Activated effector memory CD4-positive, alpha-beta T cell treated with anti-CD3 and anti-CD28 coated beads, Interleukin-2, amount 50 U/mL, for 16 hours (primary cell): ENCODE results near the gene PLEKHA7.
"Not testable (repeated sequence)": the region's sequence is repeated elsewhere in the genome, so short reads cannot be mapped to it uniquely, and the experiment has no call there.

Experiments
- DNase-seq: peaks from one replicate; pipeline ENCODE4 v3.0.0-alpha.2; 2020

The PLEKHA7 gene, protein sequence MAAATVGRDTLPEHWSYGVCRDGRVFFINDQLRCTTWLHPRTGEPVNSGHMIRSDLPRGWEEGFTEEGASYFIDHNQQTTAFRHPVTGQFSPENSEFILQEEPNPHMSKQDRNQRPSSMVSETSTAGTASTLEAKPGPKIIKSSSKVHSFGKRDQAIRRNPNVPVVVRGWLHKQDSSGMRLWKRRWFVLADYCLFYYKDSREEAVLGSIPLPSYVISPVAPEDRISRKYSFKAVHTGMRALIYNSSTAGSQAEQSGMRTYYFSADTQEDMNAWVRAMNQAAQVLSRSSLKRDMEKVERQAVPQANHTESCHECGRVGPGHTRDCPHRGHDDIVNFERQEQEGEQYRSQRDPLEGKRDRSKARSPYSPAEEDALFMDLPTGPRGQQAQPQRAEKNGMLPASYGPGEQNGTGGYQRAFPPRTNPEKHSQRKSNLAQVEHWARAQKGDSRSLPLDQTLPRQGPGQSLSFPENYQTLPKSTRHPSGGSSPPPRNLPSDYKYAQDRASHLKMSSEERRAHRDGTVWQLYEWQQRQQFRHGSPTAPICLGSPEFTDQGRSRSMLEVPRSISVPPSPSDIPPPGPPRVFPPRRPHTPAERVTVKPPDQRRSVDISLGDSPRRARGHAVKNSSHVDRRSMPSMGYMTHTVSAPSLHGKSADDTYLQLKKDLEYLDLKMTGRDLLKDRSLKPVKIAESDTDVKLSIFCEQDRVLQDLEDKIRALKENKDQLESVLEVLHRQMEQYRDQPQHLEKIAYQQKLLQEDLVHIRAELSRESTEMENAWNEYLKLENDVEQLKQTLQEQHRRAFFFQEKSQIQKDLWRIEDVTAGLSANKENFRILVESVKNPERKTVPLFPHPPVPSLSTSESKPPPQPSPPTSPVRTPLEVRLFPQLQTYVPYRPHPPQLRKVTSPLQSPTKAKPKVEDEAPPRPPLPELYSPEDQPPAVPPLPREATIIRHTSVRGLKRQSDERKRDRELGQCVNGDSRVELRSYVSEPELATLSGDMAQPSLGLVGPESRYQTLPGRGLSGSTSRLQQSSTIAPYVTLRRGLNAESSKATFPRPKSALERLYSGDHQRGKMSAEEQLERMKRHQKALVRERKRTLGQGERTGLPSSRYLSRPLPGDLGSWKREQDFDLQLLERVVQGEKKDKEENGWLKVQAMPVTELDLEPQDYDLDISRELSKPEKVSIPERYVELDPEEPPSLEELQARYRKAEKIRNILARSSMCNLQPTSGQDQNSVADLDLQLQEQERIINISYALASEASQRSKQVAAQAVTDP

DNA sequence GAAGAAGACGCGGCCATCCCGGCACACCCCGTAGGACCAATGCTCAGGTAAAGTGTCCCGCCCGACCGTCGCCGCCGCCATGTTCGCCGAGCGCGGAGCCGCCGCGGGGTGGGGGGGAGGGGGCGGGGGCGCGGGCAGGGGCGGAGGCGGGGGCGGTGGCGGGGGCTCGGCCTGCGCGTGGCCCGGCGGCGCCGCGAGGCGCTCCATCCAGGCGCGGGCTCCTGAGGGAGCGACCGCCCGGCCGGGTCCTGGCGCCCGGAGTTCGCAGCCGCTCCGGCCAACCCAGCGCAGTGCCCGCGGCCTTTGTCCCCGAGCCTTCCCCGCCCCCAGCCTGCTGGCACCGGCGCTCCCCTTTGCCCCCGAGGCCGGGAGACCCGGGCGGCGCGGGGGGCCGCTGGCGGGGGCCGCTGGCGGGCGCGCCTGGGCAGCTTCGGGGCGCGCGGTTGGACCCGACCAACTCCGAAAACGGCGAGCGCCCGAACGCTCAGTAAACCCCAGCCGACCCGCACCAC lies at the start of gene PLEKHA7:
Gene PLEKHA7, minus strand, starts transcription at position 94 of the 512 bp plus-strand sequence. Its CDS starts 13 bp downstream, at position 81.
- no peak for DNase-seq

DNA sequence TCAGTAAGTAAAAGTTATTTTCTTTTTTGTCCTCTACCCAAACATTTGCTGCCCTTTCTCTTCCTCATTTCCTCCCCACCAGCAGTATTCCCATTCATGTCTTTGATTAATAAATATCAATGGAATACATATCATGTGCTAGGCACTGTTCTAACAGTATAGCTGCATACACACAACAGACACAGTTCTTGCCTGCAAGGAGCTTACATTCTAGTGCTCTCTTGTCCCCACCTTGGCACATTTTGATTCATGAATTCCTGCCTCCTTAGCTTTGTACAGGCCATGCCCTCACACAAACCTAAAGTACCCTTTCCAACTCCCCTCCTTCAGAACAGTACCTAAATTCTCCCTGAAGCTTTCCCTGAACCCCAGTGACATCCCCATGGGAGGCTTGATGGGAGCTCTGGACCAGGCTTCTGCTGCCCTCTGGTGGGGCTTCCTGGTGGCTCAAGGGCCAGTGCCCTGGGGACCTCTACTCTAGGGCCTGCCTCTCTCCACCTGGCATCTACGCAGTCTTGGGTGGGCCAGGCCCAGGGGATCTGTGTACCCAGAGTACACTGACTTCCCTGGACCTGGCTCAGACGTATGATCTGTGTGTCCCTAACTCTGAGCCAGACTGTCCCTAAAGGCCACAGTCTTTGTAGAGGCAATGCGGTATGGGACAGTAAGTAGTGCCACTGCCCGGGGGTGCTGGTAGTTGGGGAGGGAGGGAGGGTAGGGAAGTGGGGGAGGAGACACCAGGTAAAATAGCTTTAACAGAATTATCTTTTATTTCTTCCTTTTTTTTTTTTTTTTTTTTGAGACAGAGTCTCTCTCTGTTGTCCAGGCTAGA lies 49.2 kb upstream of the PLEKHA7 start:
- DNase-seq: peak; percentile 79

DNA sequence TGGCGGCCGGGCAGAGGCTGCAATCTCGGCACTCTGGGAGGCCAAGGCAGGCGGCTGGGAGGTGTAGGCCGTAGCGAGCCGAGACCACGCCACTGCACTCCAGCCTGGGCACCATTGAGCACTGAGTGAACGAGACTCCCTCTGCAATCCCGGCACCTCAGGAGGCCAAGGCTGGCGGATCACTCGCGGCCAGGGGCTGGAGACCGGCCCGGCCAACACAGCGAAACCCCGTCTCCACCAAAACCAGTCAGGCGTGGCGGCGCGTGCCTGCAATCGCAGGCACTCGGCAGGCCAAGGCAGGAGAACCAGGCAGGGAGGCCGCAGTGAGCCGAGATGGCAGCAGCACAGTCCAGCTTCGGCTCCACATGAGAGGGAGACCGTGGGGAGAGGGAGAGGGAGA lies 36.9 kb upstream of the PLEKHA7 start:
- not testable (repeated sequence) for DNase-seq

DNA sequence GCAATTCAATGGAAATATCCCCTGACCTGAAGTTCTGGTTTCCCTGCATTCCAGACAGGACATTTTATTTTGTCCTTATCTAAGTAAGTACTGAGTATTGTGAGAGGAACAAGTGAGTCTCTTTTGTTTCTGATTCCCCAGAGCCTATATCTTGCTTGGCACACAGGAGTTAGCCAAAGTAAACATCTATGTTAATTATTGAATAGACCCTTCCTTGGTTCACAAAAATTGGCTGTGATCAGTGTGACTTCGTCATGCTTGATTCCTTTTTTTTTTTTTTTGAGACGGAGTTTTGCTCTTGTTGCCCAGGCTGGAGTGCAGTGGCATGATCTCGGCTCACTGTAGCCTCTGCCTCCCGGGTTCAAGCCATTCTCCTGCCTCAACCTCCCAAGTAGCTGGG lies 34.3 kb upstream of the PLEKHA7 start:
- DNase-seq: not testable (repeated sequence)

DNA sequence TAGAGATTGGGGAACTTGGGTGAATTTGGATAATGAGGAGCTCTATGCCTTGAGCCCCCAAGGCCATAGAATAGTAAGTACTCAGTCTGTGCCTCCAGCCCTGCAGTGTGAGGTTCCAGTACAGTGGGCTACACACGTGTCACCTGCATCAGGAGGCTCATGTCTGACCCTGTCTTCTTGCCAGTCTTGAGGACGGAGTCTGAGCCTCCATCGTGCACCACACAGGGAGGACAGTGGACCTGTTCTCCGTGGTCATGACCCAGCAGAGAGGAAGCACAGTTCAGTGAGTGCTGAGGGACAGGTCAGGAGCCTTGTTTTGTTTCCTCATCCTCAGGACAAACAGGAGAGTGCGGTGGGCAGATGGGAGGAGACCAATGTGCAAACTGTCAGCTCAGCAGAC lies 32.5 kb upstream of the PLEKHA7 start:
- no peak for DNase-seq

DNA sequence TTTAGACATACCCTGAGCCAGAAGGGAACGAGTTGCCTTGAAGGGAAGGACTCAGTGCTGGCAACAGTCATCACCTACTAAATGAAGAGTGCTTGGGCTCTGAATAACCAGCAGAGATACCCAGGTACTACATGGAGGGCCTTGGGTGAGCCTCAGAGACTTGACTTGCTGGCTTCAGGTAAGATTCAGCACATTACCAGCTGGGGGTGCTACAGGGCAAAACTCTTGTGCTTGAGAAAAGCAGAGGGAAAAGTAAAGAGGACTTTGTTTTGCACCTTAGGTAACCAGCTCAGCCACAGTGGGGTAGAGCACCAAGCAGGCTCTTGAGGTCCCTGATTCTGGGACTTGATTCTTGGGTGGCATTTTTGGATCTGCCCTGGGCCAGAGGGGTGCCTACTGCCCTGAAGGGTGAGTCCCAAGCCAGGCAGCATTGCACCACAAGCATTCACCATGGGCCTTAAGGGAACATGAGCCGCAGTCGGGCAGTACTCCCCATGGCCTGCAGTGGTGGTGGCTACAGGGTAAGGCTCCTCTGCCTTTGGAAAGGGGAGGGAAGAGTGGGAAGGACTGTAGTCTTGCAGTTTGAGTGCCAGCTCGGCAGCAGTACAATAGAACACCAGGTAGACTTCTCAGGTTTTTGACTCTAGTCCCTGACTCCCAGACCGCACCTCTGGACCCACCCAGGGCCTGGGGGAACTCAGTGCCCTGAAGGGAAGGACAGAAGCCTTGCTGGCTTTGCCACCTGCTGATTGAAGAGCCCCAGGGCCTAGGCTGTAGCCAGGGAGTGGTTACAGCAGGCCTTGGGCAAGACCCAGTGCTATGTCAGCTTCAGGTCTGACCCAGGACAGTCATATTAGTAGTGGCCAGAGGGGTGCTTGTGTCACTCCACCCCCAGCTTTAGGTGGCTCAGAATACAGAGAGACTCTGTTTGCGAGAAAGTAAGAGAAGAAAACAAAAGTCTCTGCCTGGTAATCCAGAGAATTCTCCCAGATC lies 22.7 kb upstream of the PLEKHA7 start:
- DNase-seq: no peak

DNA sequence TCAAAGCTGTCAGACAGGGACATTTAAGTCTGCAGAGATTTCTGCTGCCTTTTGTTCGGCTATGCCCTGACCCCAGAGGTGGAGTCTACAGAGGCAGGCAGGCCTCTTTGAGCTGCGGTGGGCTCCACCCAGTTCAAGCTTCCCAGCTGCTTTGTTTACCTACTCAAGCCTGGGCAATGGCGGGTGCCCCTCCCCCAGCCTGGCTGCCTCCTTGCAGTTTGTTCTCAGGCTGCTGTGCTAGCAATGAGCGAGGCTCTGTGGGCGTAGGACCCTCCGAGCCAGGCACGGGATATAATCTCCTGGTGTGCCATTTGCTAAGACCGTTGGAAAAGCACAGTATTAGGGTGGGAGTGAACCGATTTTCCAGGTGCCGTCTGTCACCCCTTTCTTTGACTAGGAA lies 19.8 kb upstream of the PLEKHA7 start:
- DNase-seq: not testable (repeated sequence)

DNA sequence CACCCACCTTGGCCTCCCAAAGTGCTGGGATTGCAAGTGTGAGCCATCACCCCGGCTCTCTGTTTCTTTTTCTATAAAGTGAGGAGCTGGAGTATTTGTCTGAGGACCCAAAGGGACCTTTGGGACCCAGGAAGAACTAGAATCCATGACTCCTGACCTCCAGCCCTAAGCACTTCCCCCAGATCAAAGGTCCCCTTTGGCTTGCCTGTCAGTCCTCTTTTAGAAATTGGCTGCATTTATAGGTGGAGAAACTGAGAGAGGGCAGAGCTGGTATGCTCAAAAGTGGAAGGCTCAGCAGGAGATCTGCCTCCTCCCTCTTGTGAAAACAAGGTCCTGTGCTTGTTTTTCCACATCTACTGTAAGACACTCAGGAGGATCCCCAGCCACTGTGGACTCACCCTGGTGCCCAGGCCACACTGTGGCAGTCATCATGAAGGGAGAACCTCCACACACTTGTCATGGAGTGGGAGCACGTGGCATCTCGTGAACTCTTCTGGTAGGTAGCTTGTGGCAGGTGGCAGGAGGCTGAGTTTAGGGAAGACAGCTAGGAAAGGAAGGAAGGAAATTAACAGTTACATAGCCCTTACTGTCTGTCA lies 12.4 kb upstream of the PLEKHA7 start:
- no peak for DNase-seq

DNA sequence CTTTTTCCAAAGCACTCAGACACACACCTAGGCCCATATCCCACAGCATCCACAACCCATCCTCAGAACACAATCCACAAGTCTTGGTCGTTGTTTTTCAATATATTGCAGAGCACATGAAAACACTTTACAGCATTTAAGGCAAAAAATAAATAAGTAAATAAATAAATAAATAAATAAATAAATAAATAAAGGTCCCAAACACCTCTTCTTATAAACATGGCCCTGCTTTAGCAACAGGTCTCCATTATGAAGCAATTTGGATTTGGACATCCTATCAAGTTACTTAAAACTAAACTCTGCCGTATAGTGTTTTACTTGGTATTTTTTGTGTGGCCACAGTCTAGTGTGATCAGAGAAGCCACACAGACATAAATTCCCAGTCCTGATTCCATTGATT lies 10.7 kb upstream of the PLEKHA7 start:
- DNase-seq: no peak

DNA sequence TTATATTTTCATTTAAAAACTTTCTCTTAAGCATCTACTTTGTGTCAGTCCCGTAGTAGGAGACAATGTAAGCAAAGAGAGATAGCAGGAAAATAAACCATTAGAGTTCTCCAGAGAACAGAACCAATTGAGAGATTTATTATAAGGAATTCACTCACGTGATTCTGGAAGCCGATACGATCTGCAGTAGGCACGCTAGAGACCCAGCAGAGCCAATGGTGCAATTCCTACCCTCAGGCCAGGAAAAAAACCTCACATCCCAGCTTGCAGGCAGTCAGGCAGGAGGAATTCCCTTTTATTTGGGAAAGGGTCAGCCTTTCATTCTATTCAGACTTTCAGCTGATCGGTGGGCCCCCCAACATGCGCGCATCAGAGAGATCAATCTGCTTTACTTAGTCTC lies 7.3 kb upstream of the PLEKHA7 start:
- no peak for DNase-seq

DNA sequence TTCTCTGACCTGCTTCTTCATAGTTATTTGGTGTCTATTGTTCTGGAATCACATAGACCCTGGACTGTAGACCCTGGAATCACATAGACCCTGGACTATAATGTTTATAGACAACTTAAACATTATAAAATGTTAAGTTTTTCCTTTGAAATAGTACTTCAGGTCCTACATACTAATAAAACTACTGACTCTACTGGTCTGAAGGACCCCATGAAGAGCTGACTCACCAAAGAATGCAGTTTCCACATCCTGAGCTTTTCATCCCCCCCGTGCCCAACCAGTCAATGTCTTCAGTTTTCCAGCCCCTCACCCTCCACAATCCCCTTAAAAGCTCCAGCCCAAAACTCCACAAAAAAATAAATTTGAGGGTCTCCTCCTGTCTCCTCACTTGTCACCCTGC lies 6.6 kb upstream of the PLEKHA7 start:
- no peak for DNase-seq

DNA sequence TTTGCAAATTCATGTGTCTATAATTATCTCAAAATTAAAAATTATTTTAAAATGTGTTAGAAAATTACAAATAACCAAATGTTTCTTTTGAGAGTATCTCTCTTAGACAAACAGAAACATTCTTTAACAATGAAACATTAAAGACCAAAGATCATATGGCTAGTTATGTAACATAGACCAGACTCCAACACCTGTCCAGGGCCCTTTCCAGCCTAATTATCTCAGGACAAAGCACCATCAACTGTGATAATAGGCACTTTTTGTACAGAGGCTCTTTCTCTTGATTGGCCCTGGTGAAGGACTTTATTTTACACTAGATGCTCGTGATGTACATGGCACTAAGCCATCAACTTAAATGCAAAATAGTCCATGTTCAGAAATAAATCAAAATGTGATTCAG lies 5.0 kb upstream of the PLEKHA7 start:
- DNase-seq: no peak

DNA sequence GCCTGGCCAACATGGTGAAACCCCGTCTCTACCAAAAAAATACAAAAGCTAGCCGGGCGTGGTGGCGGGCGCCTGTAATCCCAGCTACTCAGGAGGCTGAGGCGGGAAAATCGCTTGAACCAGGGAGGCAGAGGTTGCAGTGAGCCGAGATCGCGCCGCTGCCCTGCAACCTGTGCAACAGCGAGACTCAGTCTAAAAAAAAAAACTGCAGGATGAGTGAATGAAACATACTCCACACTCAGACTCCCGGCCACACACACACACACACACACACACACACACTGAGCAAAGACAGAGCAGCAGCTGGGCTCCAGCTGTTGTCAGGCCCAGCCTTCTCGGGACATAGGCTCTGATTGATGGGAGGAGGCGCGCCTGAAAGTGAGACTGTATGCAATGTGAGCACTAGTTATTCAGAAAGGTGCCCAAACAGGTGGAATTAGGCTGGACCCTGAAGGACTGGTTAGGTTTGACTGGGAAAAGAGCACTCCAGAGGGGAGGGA lies 1.5 kb upstream of the PLEKHA7 start:
- DNase-seq: no peak

DNA sequence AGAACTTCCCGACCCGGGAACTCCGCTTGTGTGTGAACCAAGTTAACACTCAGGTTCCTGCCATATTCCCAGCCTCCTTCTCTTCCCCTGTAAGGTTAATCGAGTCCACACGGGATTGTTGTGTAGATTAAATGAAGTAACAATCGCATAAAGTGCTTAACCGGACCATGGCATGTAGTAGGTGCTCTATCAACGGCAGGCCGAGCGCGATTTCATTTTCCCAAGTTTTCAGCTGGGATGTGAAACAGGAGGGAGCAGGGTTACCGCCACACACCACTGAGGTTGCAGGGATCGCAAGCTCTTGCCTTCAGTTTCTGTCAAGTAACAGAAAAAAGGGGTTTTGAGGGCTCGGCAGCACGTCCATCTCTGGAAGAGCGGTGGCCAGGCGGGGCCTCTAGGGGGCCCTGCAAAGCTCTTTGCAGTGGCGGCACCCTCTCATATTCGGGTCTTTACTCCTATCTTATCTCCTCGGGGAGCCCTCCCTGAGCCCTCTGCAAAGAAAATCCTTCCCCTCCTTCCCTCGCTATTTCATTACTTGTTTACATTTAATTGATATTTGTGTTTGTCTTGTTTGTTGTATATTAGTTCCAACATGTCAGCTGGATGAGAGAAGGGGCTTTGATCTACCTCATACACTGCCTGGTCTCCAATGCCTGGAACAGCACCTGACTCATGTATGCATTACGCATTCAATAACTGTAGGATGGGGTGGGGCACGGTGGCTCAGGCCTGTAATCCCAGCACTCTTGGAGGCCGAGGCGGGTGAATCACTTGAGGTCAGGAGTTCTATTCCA lies 816 bp upstream of the PLEKHA7 start:
- DNase-seq: peak; percentile 67

DNA sequence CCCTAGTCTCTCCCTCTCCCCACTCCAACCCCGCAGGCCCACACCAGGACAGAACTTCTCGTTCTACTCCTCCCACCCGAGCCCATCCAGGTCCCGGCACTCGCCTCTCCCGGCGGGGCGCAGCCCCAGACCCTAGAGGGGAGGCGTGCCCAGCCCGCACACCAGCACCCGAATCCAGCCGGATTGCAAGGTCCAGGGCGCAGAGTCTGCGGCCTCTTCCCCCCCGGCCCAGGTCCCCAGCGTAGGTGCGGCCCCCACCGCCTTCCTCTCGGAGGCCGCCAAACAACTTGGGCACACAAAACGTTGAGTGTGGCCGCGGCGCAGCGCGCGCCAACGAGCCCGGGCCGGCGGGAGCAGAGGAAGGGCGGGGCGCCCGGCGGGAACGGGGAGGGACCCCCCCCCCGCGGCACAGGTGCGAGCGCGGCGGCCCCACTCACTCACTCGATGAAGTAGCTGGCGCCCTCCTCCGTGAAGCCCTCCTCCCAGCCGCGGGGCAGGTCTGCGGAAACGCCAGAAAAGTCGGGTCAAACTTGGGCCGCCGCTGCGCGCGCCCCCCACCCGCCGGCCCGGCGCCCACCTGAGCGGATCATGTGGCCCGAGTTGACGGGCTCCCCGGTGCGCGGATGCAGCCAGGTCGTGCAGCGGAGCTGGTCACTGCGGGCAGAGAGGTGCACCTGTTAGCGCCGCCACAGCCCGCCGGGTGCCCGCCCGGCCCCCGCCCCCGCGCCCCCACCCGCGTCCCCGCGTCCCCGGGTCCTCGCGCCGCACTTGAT lies 480 bp downstream of the PLEKHA7 start:
- peak; percentile 73 for DNase-seq

DNA sequence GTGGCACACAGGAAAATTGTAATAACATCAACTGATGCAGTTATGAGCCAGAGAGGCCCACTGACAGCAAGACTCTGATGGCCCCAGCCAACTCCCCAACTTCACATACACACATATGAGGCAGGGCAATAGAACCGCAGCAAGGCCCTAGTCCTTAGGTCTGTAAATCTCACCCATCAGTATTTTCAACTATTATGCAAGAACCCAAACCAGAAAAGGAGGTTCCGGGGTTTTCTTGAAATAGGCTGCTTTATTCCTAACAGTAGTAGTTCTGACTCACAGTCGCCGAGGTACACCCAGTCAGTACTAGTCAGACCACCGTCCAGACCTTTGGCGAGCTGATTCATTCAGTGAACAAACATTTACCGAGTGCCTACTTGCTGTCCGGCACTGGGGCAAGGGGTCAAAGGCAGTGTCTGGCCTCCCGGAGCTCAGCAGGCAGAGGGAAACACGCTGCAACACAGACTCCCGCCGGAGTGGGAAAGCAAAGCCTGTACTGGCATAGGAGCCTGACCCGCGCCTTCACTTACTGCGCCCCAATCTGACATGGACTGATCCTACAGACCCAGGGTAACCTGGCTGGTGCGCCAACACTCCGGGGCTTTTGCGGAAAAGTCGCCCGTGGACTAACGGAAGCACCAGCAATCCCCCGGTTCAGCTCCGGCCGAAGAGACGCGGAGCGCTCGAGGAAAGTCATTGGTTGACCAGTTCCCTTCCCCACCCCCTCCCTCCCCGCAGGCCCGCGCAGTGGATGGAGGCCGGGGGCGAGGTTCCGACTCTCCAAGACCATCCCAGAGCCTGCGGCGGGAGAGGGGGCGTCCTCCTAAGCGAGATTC lies 1.3 kb downstream of the PLEKHA7 start:
- no peak for DNase-seq

DNA sequence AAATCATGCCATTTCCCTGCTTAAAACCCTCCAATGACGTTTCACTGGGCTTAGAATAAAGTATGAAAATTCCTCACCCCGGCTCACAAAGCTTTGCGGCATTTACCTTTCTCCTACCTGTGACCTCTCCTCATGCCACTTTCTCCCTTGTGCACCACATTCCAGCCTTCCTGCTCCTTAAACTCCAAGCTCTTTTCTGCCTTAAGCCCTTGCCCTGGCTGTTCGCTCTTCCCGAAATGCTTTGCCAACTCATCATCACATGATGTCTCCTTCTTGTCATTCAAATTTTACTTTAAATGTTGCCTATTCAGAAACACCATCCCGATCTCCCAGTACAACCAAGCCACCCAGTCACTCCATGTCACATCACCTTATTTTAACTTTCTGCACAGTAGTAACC lies 2.0 kb downstream of the PLEKHA7 start:
- DNase-seq: no peak
